B cell (primary cell): Measurements from ENCODE around the gene ADCK2. TPM values are rescaled to one million over a fixed set of nuclear protein-coding genes. Genes with fewer than 3 reads are reported as not detected.

Source experiments
- ATAC-seq: fragments of 200-7000 bp; cut with Tn5 transposase; one replicate; pipeline ENCODE4 v1.10.0; 2021; ENCODE audit warnings: low read depth, mild to moderate bottlenecking, moderate number of reproducible peaks, moderate library complexity
- CTCF ChIA-PET: fragments of 350-600 bp; sonication (Branson Sonifier 250); formaldehyde crosslinking; loops from one replicate; lab custom pipeline; 2021; ENCODE audit warnings: antibody characterized with exemption, inconsistent platforms; lab: Charles Lee
- POLR2A ChIA-PET: fragments of 350-600 bp; sonication (Branson Sonifier 250); formaldehyde crosslinking; loops from one replicate; lab custom pipeline; 2021; ENCODE audit warnings: antibody characterized with exemption; lab: Charles Lee
- DNase-seq: peaks from one replicate; pipeline ENCODE4 v3.0.0; 2013
- H2AFZ ChIP-seq: 2 replicates; pipeline ENCODE4 v1.6.1; 2012; ENCODE audit warnings: mild to moderate bottlenecking, low read depth, low read length; ENCODE audit not compliant: insufficient read depth, poor library complexity, severe bottlenecking
- H3K27ac ChIP-seq, 2 donors: 1 replicate in 1 of 2; 2 replicates in 1 of 2; pipeline ENCODE4 v1.5.1; 2012 to 2013; ENCODE audit warnings: low read length in 2 of 2, mild to moderate bottlenecking in 2 of 2, moderate library complexity in 1 of 2
- H3K27me3 ChIP-seq, 4 experiments: fragments of 200-600 bp in 1 of 4; sonication (generic) in 1 of 4; replicated peaks in 1 of 4; 1 replicate in 2 of 4; 2 replicates in 2 of 4; pipeline versions ENCODE4 v1.6.1 to v1.7.0; 2013 to 2016; ENCODE audit warnings: low read length in 3 of 4, mild to moderate bottlenecking in 2 of 4, mixed read lengths in 1 of 4, moderate library complexity in 1 of 4; ENCODE audit not compliant: insufficient read depth in 4 of 4, control insufficient read depth in 3 of 4; ENCODE audit errors: control extremely low read depth in 1 of 4
- H3K36me3 ChIP-seq, 2 experiments: replicated peaks in 1 of 2; 1 replicate in 1 of 2; 2 replicates in 1 of 2; pipeline versions ENCODE4 v1.6.1 to v1.7.1; 2013; ENCODE audit warnings: low read length in 1 of 2; ENCODE audit not compliant: insufficient read depth in 2 of 2, control insufficient read depth in 1 of 2; ENCODE audit errors: control extremely low read depth in 1 of 2, extremely low read depth in 1 of 2
- H3K4me1 ChIP-seq, 2 donors: fragments of 200-600 bp in 1 of 2; sonication (generic) in 1 of 2; 1 replicate in 1 of 2; 2 replicates in 1 of 2; pipeline versions ENCODE4 v1.5.1 to v1.6.1; 2013 to 2017; ENCODE audit warnings: low read length in 2 of 2; ENCODE audit not compliant: control insufficient read depth in 2 of 2, insufficient read depth in 2 of 2
- H3K4me2 ChIP-seq: replicated peaks from 2 replicates; pipeline ENCODE3; 2012; ENCODE audit warnings: mild to moderate bottlenecking, low read depth, low read length; ENCODE audit not compliant: poor library complexity, severe bottlenecking
- H3K4me3 ChIP-seq, 5 experiments: fragments of 200-600 bp in 1 of 5; sonication (generic) in 1 of 5; 1 replicate in 3 of 5; 2 replicates in 2 of 5; pipeline versions ENCODE4 v1.5.1 to v1.7.0; 2011 to 2016; ENCODE audit warnings: low read length in 4 of 5, mild to moderate bottlenecking in 4 of 5, low read depth in 2 of 5, control low read depth in 1 of 5, moderate library complexity in 1 of 5; ENCODE audit not compliant: insufficient read depth in 1 of 5; ENCODE audit errors: control extremely low read depth in 1 of 5, extremely low read depth in 1 of 5
- H3K79me2 ChIP-seq: fragments of 200-600 bp; sonication (generic); one replicate; pipeline ENCODE4 v1.6.0; 2016; ENCODE audit warnings: low read length; ENCODE audit not compliant: control insufficient read depth, insufficient read depth
- H3K9ac ChIP-seq: fragments of 200-600 bp; sonication (generic); 2 replicates; pipeline ENCODE4 v1.6.1; 2017; ENCODE audit warnings: mild to moderate bottlenecking, low read length, moderate library complexity
- H3K9me3 ChIP-seq, 3 donors: one replicate each; pipeline versions ENCODE4 v1.6.1 to v1.7.1; 2013; ENCODE audit warnings: low read length in 2 of 3; ENCODE audit not compliant: control insufficient read depth in 2 of 3, insufficient read depth in 1 of 3; ENCODE audit errors: control extremely low read depth in 1 of 3
- H4K20me1 ChIP-seq: 2 replicates; pipeline ENCODE4 v1.6.0; 2012; ENCODE audit warnings: mild to moderate bottlenecking, low read length; ENCODE audit not compliant: insufficient read depth, control insufficient read depth, poor library complexity, severe bottlenecking
- H3K27ac Mint-ChIP-seq: one replicate; pipeline ENCODE4 v1.8.0; 2021; ENCODE audit warnings: mixed read lengths
- H3K27me3 Mint-ChIP-seq: one replicate; pipeline ENCODE4 v1.8.0; 2021; ENCODE audit warnings: mixed read lengths
- H3K4me1 Mint-ChIP-seq: one replicate; pipeline ENCODE4 v1.8.0; 2021; ENCODE audit warnings: mixed read lengths
- H3K4me3 Mint-ChIP-seq: one replicate; pipeline ENCODE4 v1.8.0; 2021; ENCODE audit warnings: mixed read lengths
- H3K9me3 Mint-ChIP-seq: one replicate; pipeline ENCODE4 v1.8.0; 2022; ENCODE audit warnings: mixed read lengths; ENCODE audit not compliant: insufficient read depth
- EZH2 ChIP-seq: IDR thresholded peaks from 2 replicates; pipeline ENCODE4 v1.6.1; 2012; ENCODE audit warnings: borderline replicate concordance, low read depth, mild to moderate bottlenecking, moderate library complexity, low read length; ENCODE audit not compliant: insufficient read depth, poor library complexity, severe bottlenecking
- WGBS: methylation state at CpG from one replicate; pipeline ENCODE4 v1.1.5; 2013; ENCODE audit warnings: missing lambda C conversion rate; ENCODE audit not compliant: insufficient coverage; 5-methylcytosine and 5-hydroxymethylcytosine counted together
- intact Hi-C: fragments of 100-400 bp; cut with micrococcal nuclease; formaldehyde crosslinking; loops from one replicate; pipeline ENCODE4 v1.10.0; 2022
- polyA plus RNA-seq: library from polyadenylated mRNA; depleted of rRNA; stranded (reverse); fragments of >200 nt; gene quantifications from 2 replicates; pipeline ENCODE4 v1.2.3, GENCODE V29; 2012
- total RNA-seq, 2 donors: library from RNA; stranded (reverse); fragments of 120-200 nt in 1 of 2; gene quantifications; 1 replicate in 1 of 2; 2 replicates in 1 of 2; pipeline versions ENCODE4 v1.2.3 to v1.2.4, GENCODE V29; 2013 to 2022
- TF ChIP-seq, protein P1 (sequence below): fragments of 200-600 bp; IDR thresholded peaks from one replicate; pipeline ENCODE4 v1.8.0; 2022; ENCODE audit warnings: antibody characterized with exemption, mild to moderate bottlenecking

The ADCK2 gene
- total and polyA plus RNA-seq, 2 donors (not counting 1 experiment from before 2014, with no cell fraction given): 13.3 to 32.6 TPM

- peak overlapping the region; percentile 42 for H3K4me3 Mint-ChIP-seq
- no peaks in the 10 kb centered on the region for H3K79me2 ChIP-seq
- peaks cover 15 to 19% of the 10 kb centered on the region in 2 donors for H3K4me1 ChIP-seq
- no peaks in the 10 kb centered on the region for H3K36me3 ChIP-seq
- H3K4me2 ChIP-seq: peak overlapping the region; percentile 43
- 63% methylated on average over 8 of the region's 15 CpGs for WGBS
- peak; percentile 46 for ATAC-seq
- peaks cover 22% of the 10 kb centered on the region for H3K4me1 Mint-ChIP-seq
- H3K27me3 Mint-ChIP-seq: peaks cover 2% of the 10 kb centered on the region
- H3K27me3 ChIP-seq: no peaks in the 10 kb centered on the region
- peak overlapping the region; percentile 8 for H3K27ac Mint-ChIP-seq
- ChIA-PET POLR2A (interaction anchor here (1.0 kb wide), 1 partner anchor 177 kb away, joined by 9 read pairs; no protein-coding TSS in a partner anchor), CTCF (interaction anchor here (0.6 to 3.2 kb wide), 20 partner anchors 10 to 248 kb away, joined by 3 to 70 read pairs (median 4); partner anchors contain the start of gene ADCK2)
- no peak for TF ChIP-seq EZH2
- TF ChIP-seq, protein P1, sequence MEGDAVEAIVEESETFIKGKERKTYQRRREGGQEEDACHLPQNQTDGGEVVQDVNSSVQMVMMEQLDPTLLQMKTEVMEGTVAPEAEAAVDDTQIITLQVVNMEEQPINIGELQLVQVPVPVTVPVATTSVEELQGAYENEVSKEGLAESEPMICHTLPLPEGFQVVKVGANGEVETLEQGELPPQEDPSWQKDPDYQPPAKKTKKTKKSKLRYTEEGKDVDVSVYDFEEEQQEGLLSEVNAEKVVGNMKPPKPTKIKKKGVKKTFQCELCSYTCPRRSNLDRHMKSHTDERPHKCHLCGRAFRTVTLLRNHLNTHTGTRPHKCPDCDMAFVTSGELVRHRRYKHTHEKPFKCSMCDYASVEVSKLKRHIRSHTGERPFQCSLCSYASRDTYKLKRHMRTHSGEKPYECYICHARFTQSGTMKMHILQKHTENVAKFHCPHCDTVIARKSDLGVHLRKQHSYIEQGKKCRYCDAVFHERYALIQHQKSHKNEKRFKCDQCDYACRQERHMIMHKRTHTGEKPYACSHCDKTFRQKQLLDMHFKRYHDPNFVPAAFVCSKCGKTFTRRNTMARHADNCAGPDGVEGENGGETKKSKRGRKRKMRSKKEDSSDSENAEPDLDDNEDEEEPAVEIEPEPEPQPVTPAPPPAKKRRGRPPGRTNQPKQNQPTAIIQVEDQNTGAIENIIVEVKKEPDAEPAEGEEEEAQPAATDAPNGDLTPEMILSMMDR: peak; percentile 91
- no peak overlapping the region for H3K27ac ChIP-seq
- peak; percentile 72 for DNase-seq
- H3K9me3 Mint-ChIP-seq: no peaks in the 10 kb centered on the region
- H4K20me1 ChIP-seq: no peaks in the 10 kb centered on the region
- intact Hi-C loops: loop anchor here (1.0 kb wide), 2 partner anchors 135 to 178 kb away; no protein-coding TSS in a partner anchor
- no peak overlapping the region for H3K4me3 ChIP-seq
- no peaks in the 10 kb centered on the region for H3K9me3 ChIP-seq
- no peak overlapping the region for H3K9ac ChIP-seq
- peak overlapping the region; percentile 21 for H2AFZ ChIP-seq
These were observed 19.2 kb upstream of the ADCK2 start for GRCh38 chr7:140653319-140654108.

- Histone ChIP-seq H4K20me1 (no peaks in the 10 kb centered on the region), H3K9me3 (no peaks in the 10 kb centered on the region), H3K9ac (no peak overlapping the region), H3K79me2 (no peaks in the 10 kb centered on the region), H3K27ac (no peak overlapping the region), H3K4me3 (no peak overlapping the region), H3K36me3 (no peaks in the 10 kb centered on the region), H2AFZ (no peak overlapping the region), H3K27me3 (peaks cover 0 to 4% (median 0%) of the 10 kb centered on the region in 4 experiments), H3K4me2 (no peak overlapping the region), H3K4me1 (peaks cover 15 to 19% of the 10 kb centered on the region in 2 donors)
- POLR2A ChIA-PET: interaction anchor here (1.0 kb wide), 1 partner anchor 177 kb away, joined by 9 read pairs; no protein-coding TSS in a partner anchor
- H3K4me1 Mint-ChIP-seq: peaks cover 22% of the 10 kb centered on the region
- H3K4me3 Mint-ChIP-seq: no peak overlapping the region
- no peaks in the 10 kb centered on the region for H3K9me3 Mint-ChIP-seq
- ATAC-seq (no peak), DNase-seq (no peak)
- WGBS: no CpG with 5 or more reads among the region's 2 CpGs
- CTCF ChIA-PET: interaction anchor here (0.6 to 3.2 kb wide), 19 partner anchors 11 to 184 kb away, joined by 3 to 70 read pairs (median 4); partner anchors contain the start of gene ADCK2
- intact Hi-C loops: no loop called here
- TF ChIP-seq, protein P1: no peak
- no peak for TF ChIP-seq EZH2
- peaks cover 2% of the 10 kb centered on the region for H3K27me3 Mint-ChIP-seq
- H3K27ac Mint-ChIP-seq: no peak overlapping the region
These were observed 18.7 kb upstream of the ADCK2 start for GRCh38 chr7:140654109-140654387.
